H1 (cell line): ENCODE results near the gene MYL11. TPM values are rescaled to one million over a fixed set of nuclear protein-coding genes. Genes with fewer than 3 reads are reported as not detected.
"Not testable (repeated sequence)": the region's sequence is repeated elsewhere in the genome, so short reads cannot be mapped to it uniquely, and the experiment has no call there.

Experiments
- CTCF ChIA-PET: fragments of 300-600 bp; sonication (Branson Sonifier 250); formaldehyde crosslinking; loops from one replicate; lab custom pipeline; 2021; ENCODE audit not compliant: partially characterized antibody; lab: Charles Lee
- POLR2A ChIA-PET: fragments of 300-600 bp; sonication (Branson Sonifier 250); formaldehyde crosslinking; loops from one replicate; lab custom pipeline; 2021; ENCODE audit warnings: inconsistent platforms; ENCODE audit not compliant: partially characterized antibody; lab: Charles Lee
- DNase-seq, 2 experiments: peaks; one replicate each; pipeline versions ENCODE4 v3.0.0 to v3.0.0-alpha.2; 2010 to 2022; ENCODE audit warnings: low spot score in 2 of 2, low read depth in 1 of 2, mixed read lengths in 1 of 2
- FAIRE-seq: peaks from 2 replicates; lab custom pipeline; 2011; peaks lifted over from hg19 to GRCh38; lab: Jason Lieb, UNC
- H2AFZ ChIP-seq: 2 replicates; pipeline ENCODE4 v1.8.1; 2012; ENCODE audit warnings: low read length, inconsistent platforms
- H2AK5ac ChIP-seq: 2 replicates; pipeline ENCODE4 v1.6.1; 2013; ENCODE audit warnings: low read depth, low read length
- H2BK120ac ChIP-seq: replicated peaks from 2 replicates; pipeline ENCODE3; 2013; ENCODE audit warnings: low read depth, low read length, inconsistent platforms
- H2BK12ac ChIP-seq: 2 replicates; pipeline ENCODE4 v1.6.1; 2013; ENCODE audit warnings: low read depth, low read length
- H2BK15ac ChIP-seq: 2 replicates; pipeline ENCODE4 v1.6.1; 2013; ENCODE audit warnings: low read length
- H2BK20ac ChIP-seq: 2 replicates; pipeline ENCODE4 v1.6.1; 2013; ENCODE audit warnings: low read length
- H2BK5ac ChIP-seq: 2 replicates; pipeline ENCODE4 v1.6.1; 2013; ENCODE audit warnings: low read depth, low read length
- H3K14ac ChIP-seq: 2 replicates; pipeline ENCODE4 v1.6.1; 2013; ENCODE audit warnings: inconsistent platforms; ENCODE audit not compliant: insufficient read length
- H3K18ac ChIP-seq: 2 replicates; pipeline ENCODE4 v1.6.1; 2013; ENCODE audit warnings: low read length; ENCODE audit errors: extremely low read depth
- H3K23ac ChIP-seq: 2 replicates; pipeline ENCODE4 v1.6.1; 2013; ENCODE audit warnings: inconsistent platforms; ENCODE audit not compliant: insufficient read length
- H3K23me2 ChIP-seq: 2 replicates; pipeline ENCODE4 v1.6.1; 2013; ENCODE audit warnings: low read depth, low read length
- H3K27ac ChIP-seq: 2 replicates; pipeline ENCODE4 v1.6.1; 2011; ENCODE audit warnings: low read depth, low read length, inconsistent platforms
- H3K27me3 ChIP-seq, 4 experiments: replicated peaks in 1 of 4; 1 replicate in 1 of 4; 2 replicates in 3 of 4; pipeline versions ENCODE4 v1.6.1 to v1.8.1; 2011 to 2013; ENCODE audit warnings: low read length in 3 of 4, mild to moderate bottlenecking in 3 of 4, inconsistent platforms in 2 of 4, mixed read lengths in 2 of 4, moderate library complexity in 1 of 4; ENCODE audit not compliant: control insufficient read depth in 3 of 4, insufficient read depth in 3 of 4; ENCODE audit errors: extremely low read depth in 1 of 4
- H3K36me3 ChIP-seq, 4 experiments: 2 replicates each; pipeline versions ENCODE4 v1.6.1 to v1.8.1; 2011 to 2013; ENCODE audit warnings: mild to moderate bottlenecking in 4 of 4, low read length in 3 of 4, moderate library complexity in 2 of 4, control low read depth in 1 of 4, inconsistent platforms in 1 of 4; ENCODE audit not compliant: insufficient read depth in 4 of 4, control insufficient read depth in 2 of 4
- H3K4ac ChIP-seq: replicated peaks from 2 replicates; pipeline ENCODE3; 2013; ENCODE audit warnings: low read length, low read depth, mixed read lengths, inconsistent platforms; ENCODE audit not compliant: insufficient read length
- H3K4me1 ChIP-seq, 4 experiments: replicated peaks in 1 of 4; 1 replicate in 1 of 4; 2 replicates in 3 of 4; pipeline versions ENCODE4 v1.6.1 to v1.8.1; 2011 to 2013; ENCODE audit warnings: low read length in 3 of 4, inconsistent platforms in 2 of 4, mixed read lengths in 1 of 4; ENCODE audit not compliant: insufficient read depth in 4 of 4, control insufficient read depth in 3 of 4
- H3K4me2 ChIP-seq, 2 experiments: 2 replicates each; pipeline versions ENCODE4 v1.6.1 to v1.8.1; 2011 to 2013; ENCODE audit warnings: low read depth in 2 of 2, low read length in 2 of 2, control low read depth in 1 of 2, inconsistent platforms in 1 of 2, mild to moderate bottlenecking in 1 of 2; ENCODE audit not compliant: insufficient read depth in 1 of 2
- H3K4me3 ChIP-seq, 4 experiments: fragments of 200-600, 300-600 bp in 1 of 4; sonication (generic), shearing (Covaris generic), sonication (Bioruptor Twin) in 1 of 4; 2 replicates each; pipeline versions ENCODE4 v1.5.1 to v1.8.1; 2011 to 2016; ENCODE audit warnings: low read length in 4 of 4, low read depth in 3 of 4, control low read depth in 2 of 4, inconsistent platforms in 2 of 4, mild to moderate bottlenecking in 2 of 4, mixed read lengths in 1 of 4, moderate library complexity in 1 of 4; ENCODE audit not compliant: insufficient read depth in 2 of 4; ENCODE audit errors: extremely low read depth in 1 of 4
- H3K56ac ChIP-seq: replicated peaks from 2 replicates; pipeline ENCODE3; 2013; ENCODE audit warnings: low read depth, mild to moderate bottlenecking, mixed read lengths, low read length, inconsistent platforms; ENCODE audit not compliant: insufficient read length
- H3K79me1 ChIP-seq: 2 replicates; pipeline ENCODE4 v1.6.1; 2013; ENCODE audit warnings: low read depth, low read length, control low read depth
- H3K79me2 ChIP-seq, 2 experiments: 2 replicates each; pipeline versions ENCODE4 v1.6.1 to v1.8.1; 2012 to 2013; ENCODE audit warnings: low read length in 2 of 2, mild to moderate bottlenecking in 2 of 2, inconsistent platforms in 1 of 2; ENCODE audit not compliant: insufficient read depth in 2 of 2, control insufficient read depth in 1 of 2
- H3K9ac ChIP-seq, 4 experiments: replicated peaks in 1 of 4; 1 replicate in 1 of 4; 2 replicates in 3 of 4; pipeline versions ENCODE4 v1.6.1 to v1.8.1; 2011 to 2013; ENCODE audit warnings: low read depth in 3 of 4, low read length in 3 of 4, control low read depth in 2 of 4, mild to moderate bottlenecking in 2 of 4, moderate library complexity in 2 of 4, inconsistent platforms in 1 of 4; ENCODE audit errors: extremely low read depth in 1 of 4
- H3K9me3 ChIP-seq, 2 experiments: 2 replicates each; pipeline versions ENCODE4 v1.6.1 to v1.8.1; 2012 to 2013; ENCODE audit warnings: mild to moderate bottlenecking in 2 of 2, moderate library complexity in 2 of 2, control low read depth in 1 of 2, inconsistent platforms in 1 of 2, low read depth in 1 of 2, low read length in 1 of 2, mixed read lengths in 1 of 2; ENCODE audit not compliant: insufficient read depth in 2 of 2
- H4K20me1 ChIP-seq, 2 experiments: replicated peaks in 1 of 2; 2 replicates each; pipeline versions ENCODE3 to v1.8.1; 2011 to 2013; ENCODE audit warnings: inconsistent platforms in 2 of 2, low read length in 2 of 2, mild to moderate bottlenecking in 1 of 2; ENCODE audit not compliant: insufficient read depth in 2 of 2, control insufficient read depth in 1 of 2
- H4K5ac ChIP-seq: 2 replicates; pipeline ENCODE4 v1.6.1; 2013; ENCODE audit warnings: low read length, low read depth, mixed read lengths, inconsistent platforms; ENCODE audit not compliant: insufficient read length
- H4K8ac ChIP-seq: 2 replicates; pipeline ENCODE4 v1.8.0; 2013; ENCODE audit warnings: mild to moderate bottlenecking, moderate library complexity, low read length, inconsistent platforms; ENCODE audit not compliant: insufficient read depth; ENCODE audit errors: extremely low read depth
- H4K91ac ChIP-seq: replicated peaks from 2 replicates; pipeline ENCODE3; 2013; ENCODE audit warnings: low read length, mixed read lengths, inconsistent platforms; ENCODE audit not compliant: insufficient read length
- PHF8 ChIP-seq: fragments of 200-600 bp; sonication (generic); conservative IDR thresholded peaks from 2 replicates; pipeline ENCODE4 v1.7.1; 2012; ENCODE audit warnings: low read depth, mild to moderate bottlenecking, inconsistent platforms, low read length, moderate library complexity
- POLR2A ChIP-seq, 2 experiments: IDR thresholded peaks; 1 replicate in 1 of 2; 2 replicates in 1 of 2; pipeline ENCODE4 v1.6.1; 2011; ENCODE audit warnings: low read depth in 2 of 2, low read length in 2 of 2, mild to moderate bottlenecking in 2 of 2; ENCODE audit errors: control extremely low read depth in 1 of 2
- POLR2AphosphoS5 ChIP-seq: IDR thresholded peaks from 2 replicates; pipeline ENCODE4 v1.6.1; 2011; ENCODE audit warnings: low read depth, low read length
- RBBP5 ChIP-seq: IDR thresholded peaks from 2 replicates; pipeline ENCODE4 v1.7.1; 2012; ENCODE audit warnings: low read depth, mild to moderate bottlenecking, inconsistent platforms, low read length, moderate library complexity, borderline replicate concordance
- TBP ChIP-seq: IDR thresholded peaks from 2 replicates; pipeline ENCODE4 v1.6.1; 2011; ENCODE audit warnings: low read depth, low read length, improper control_type of control experiment
- WGBS, 2 experiments: shearing (Covaris generic) in 1 of 2; methylation state at CpG; one replicate each; pipeline versions ENCODE4 v1.1.6 to v1.1.7; 2013 to 2015; ENCODE audit warnings: low lambda C conversion rate in 2 of 2, mixed read lengths in 2 of 2, inconsistent platforms in 1 of 2, low coverage in 1 of 2, missing lambda C conversion rate in 1 of 2; ENCODE audit not compliant: insufficient replicate concordance in 2 of 2, insufficient coverage in 1 of 2, insufficient read length in 1 of 2; ENCODE audit errors: extremely low coverage in 1 of 2, missing lambda C conversion rate in 1 of 2; 5-methylcytosine and 5-hydroxymethylcytosine counted together
- polyA plus RNA-seq, 7 experiments: library from polyadenylated mRNA; depleted of rRNA in 3 of 7; stranded (reverse) in 5 of 7; unstranded in 2 of 7; fragments of >200 nt in 5 of 7; fragments of 200-250 nt in 2 of 7; gene quantifications; 1 replicate in 5 of 7; 2 replicates in 1 of 7; 4 replicates in 1 of 7; pipeline versions ENCODE4 v1.2.1 to v1.2.3, GENCODE V29; 2011 to 2013; ENCODE audit warnings: missing spikeins in 2 of 7, mixed read lengths in 2 of 7
- total RNA-seq: library from RNA; stranded (reverse); fragmentation: NEBNext Ultra II Directional; extraction: Animal tissue kit (Norgen Biotek cat#: 25700); gene quantifications from 2 replicates; pipeline ENCODE4 v1.2.1, GENCODE V29; 2021

Gene MYL11
- total and polyA plus RNA-seq, 2 of the 8 experiments (the other 6 are each of a cell fraction or from before 2014, with no cell fraction given) = 1.2 to 1.4 TPM

DNA sequence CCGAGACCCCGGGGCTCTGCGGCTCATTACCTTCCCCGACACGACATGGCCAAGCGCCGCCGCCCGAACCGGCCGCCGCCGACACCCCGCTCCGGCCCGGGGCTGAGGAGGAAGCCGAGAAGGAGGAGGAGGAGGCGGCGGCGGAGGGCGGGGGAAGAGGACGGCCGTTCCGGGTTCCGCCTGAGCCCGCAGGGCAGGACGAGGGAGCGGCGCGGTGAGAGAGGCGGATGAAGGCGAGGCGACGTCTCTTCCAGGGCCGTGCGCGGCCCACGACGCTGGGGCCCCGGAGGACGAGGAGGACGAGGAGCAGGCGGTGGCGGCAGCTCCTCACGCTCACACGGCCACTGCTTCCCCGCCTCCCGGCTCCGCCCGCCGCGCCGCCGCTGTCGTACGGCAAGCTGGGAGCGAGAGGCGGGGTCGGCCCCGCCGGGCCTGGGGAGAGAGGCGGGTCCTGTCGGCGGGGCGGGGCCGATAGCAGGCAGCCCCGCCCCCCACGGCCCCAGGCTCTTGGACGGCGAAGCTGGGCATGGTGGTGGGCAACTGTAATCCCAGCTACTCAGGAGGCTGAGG is 39.5 kb upstream of the MYL11 start:
- not testable (repeated sequence) for H3K4me1 ChIP-seq, H3K18ac ChIP-seq, H3K23ac ChIP-seq, H3K27me3 ChIP-seq, H3K36me3 ChIP-seq, H2BK12ac ChIP-seq, H2BK120ac ChIP-seq, H4K8ac ChIP-seq, H3K4ac ChIP-seq, H2AK5ac ChIP-seq, H3K27ac ChIP-seq, H2BK20ac ChIP-seq, H2BK5ac ChIP-seq, H2BK15ac ChIP-seq, H3K9me3 ChIP-seq, H3K14ac ChIP-seq, H3K23me2 ChIP-seq, H4K5ac ChIP-seq, H3K79me1 ChIP-seq, H4K20me1 ChIP-seq, FAIRE-seq, H4K91ac ChIP-seq
- H3K9ac ChIP-seq = peak overlapping the region; percentile 8 to 85 (median 61)
- peak overlapping the region; percentile 12; the same call in 1 of the 2 replicates for H2AFZ ChIP-seq
- H3K4me2 ChIP-seq = peak overlapping the region; percentile 7 to 50; a peak in 3 of 4 replicates
- TF ChIP-seq POLR2AphosphoS5 = peak; percentile 53; the same call in 1 of the 2 replicates
- TF ChIP-seq POLR2A (IDR thresholded peaks at IDR 0.05; ENCODE audit: control extremely low read depth in 1 of 2, low read depth in 2 of 2, low read length in 2 of 2) = peak in 1 of 2 experiments; percentile 56; a peak in 1 of 3 replicates
- peak; percentile 38; the same call in 1 of the 2 replicates for TF ChIP-seq TBP
- peak; percentile 42; the same call in 1 of the 2 replicates for TF ChIP-seq RBBP5
- peak; percentile 69; the same call in 1 of the 2 replicates for TF ChIP-seq PHF8
- ChIA-PET CTCF (interaction anchor here (2.6 kb wide), 1 partner anchor 12 kb away, joined by 6 read pairs; no protein-coding TSS in a partner anchor), POLR2A (interaction anchor here (1.3 to 2.0 kb wide), 3 partner anchors 20 to 70 kb away, joined by 5 to 6 read pairs (median 5); partner anchors contain the start of gene CD2BP2)
- WGBS, 2 experiments = 1% methylated on average over 41 of the region's 70 CpGs; no CpG with 5 or more reads in 1 of the 2 experiments
- peak in 1 of 2 experiments; percentile 88 for DNase-seq
- H3K79me2 ChIP-seq = peaks cover 0 to 16% of the 10 kb centered on the region in 2 experiments; a peak in 2 of 4 replicates
- peak overlapping the region; percentile 58 to 97 (median 66) for H3K4me3 ChIP-seq
- peak overlapping the region; percentile 64 for H3K56ac ChIP-seq
